ENCODE measurements around the gene HNRNPD.
A peak's percentile ranks its signal among the peaks of the same experiment; 100 is the strongest.

Gene HNRNPD

GRCh38 chr4:82381235-82381634 lies 7.4 kb upstream of the HNRNPD start:
- no peak overlapping the region for H2BK15ac ChIP-seq (replicated peaks; ENCODE audit: low read depth)
- no peaks in the 10 kb centered on the region for H3K27me3 ChIP-seq (ENCODE audit: insufficient read depth, low read length, poor library complexity)
- no CpG with 5 or more reads among the region's 3 CpGs for WGBS (ENCODE audit: extremely low coverage, insufficient coverage, low lambda C conversion rate)

GRCh38 chr4:82380831-82381230 lies 7.0 kb upstream of the HNRNPD start:
- H3K27me3 ChIP-seq (ENCODE audit: insufficient read depth, low read length, poor library complexity), result no peaks in the 10 kb centered on the region
- peaks cover 4% of the 10 kb centered on the region for H3K4me1 ChIP-seq (ENCODE audit: control insufficient read depth, low read depth, low read length)
- peaks cover 11% of the 10 kb centered on the region for H3K79me2 ChIP-seq (ENCODE audit: control insufficient read depth, insufficient read depth, low read length)
- no peak overlapping the region for H2BK15ac ChIP-seq (replicated peaks; ENCODE audit: low read depth)
- H4K8ac ChIP-seq (ENCODE audit: low read depth, low read length), result no peak overlapping the region
- no peak overlapping the region for H3K4me3 ChIP-seq (ENCODE audit: low read length)
- no peak overlapping the region for H3K4me2 ChIP-seq (ENCODE audit: low read length)
- H3K23ac ChIP-seq (ENCODE audit: low read length), result no peak overlapping the region
- no peak overlapping the region for H2AK5ac ChIP-seq (ENCODE audit: low read length)
- no peak overlapping the region for H3K9ac ChIP-seq (ENCODE audit: low read length)
- no peak overlapping the region for H2BK120ac ChIP-seq (ENCODE audit: low read depth, low read length)
- H4K5ac ChIP-seq (ENCODE audit: low read length), result no peak overlapping the region
- H3K79me1 ChIP-seq (ENCODE audit: low read length), result peaks cover 9% of the 10 kb centered on the region
- H2BK5ac ChIP-seq (ENCODE audit: low read length), result no peak overlapping the region
- H3K36me3 ChIP-seq (ENCODE audit: control insufficient read depth, insufficient read depth, low read length), result no peaks in the 10 kb centered on the region
- no peak overlapping the region for H3K56ac ChIP-seq (ENCODE audit: low read length)
- no peak overlapping the region for H3K18ac ChIP-seq (ENCODE audit: low read length)
- no peak overlapping the region for H3K4ac ChIP-seq (ENCODE audit: low read depth, low read length)
- H3K27ac ChIP-seq (ENCODE audit: low read depth, low read length), result no peak overlapping the region
- no peak for DNase-seq
- WGBS (ENCODE audit: extremely low coverage, insufficient coverage, low lambda C conversion rate), result no CpG with 5 or more reads among the region's 4 CpGs

More at GRCh38 chr4:82381235-82381634, 7.4 kb upstream of the HNRNPD start:
- Histone ChIP-seq H2BK120ac (ENCODE audit: low read depth, low read length) (no peak overlapping the region), H3K4ac (ENCODE audit: low read depth, low read length) (no peak overlapping the region), H4K5ac (ENCODE audit: low read length) (no peak overlapping the region), H3K18ac (ENCODE audit: low read length) (no peak overlapping the region), H3K79me2 (ENCODE audit: control insufficient read depth, insufficient read depth, low read length) (peaks cover 7% of the 10 kb centered on the region), H3K4me3 (ENCODE audit: low read length) (no peak overlapping the region), H3K4me2 (ENCODE audit: low read length) (no peak overlapping the region), H3K36me3 (ENCODE audit: control insufficient read depth, insufficient read depth, low read length) (no peaks in the 10 kb centered on the region), H4K8ac (ENCODE audit: low read depth, low read length) (no peak overlapping the region), H2AK5ac (ENCODE audit: low read length) (no peak overlapping the region), H3K56ac (ENCODE audit: low read length) (no peak overlapping the region), H2BK5ac (ENCODE audit: low read length) (no peak overlapping the region), H3K4me1 (ENCODE audit: control insufficient read depth, low read depth, low read length) (peaks cover under 1% of the 10 kb centered on the region), H3K9ac (ENCODE audit: low read length) (no peak overlapping the region), H3K23ac (ENCODE audit: low read length) (no peak overlapping the region), H3K27ac (ENCODE audit: low read depth, low read length) (no peak overlapping the region), H3K79me1 (ENCODE audit: low read length) (peaks cover 6% of the 10 kb centered on the region)
- peak; percentile 30 for DNase-seq

DNA sequence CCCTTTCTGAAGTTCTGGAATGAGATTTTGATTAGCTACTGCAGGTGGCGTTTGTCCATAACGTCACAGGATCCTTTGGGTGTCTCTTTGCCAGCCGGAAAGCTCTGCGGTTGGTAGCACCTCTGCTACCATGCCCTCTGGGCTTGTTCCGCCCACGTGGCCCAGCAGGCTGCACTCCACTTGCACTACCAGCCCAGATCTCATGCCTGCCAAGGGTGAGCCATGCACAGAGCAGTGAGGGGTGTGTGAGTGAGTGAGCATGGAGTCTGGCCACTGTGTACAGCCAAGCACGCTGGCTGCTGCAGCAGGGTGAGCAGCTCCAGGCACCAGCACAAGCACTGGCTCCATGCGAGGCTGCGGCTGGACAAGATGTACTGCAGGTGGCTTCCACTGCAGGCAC lies 6.6 kb upstream of the HNRNPD start:
- H3K27ac ChIP-seq (ENCODE audit: low read depth, low read length), result no peak overlapping the region
- H2BK120ac ChIP-seq (ENCODE audit: low read depth, low read length), result no peak overlapping the region
- no peak overlapping the region for H3K9ac ChIP-seq (ENCODE audit: low read length)
- no peak overlapping the region for H2AK5ac ChIP-seq (ENCODE audit: low read length)
- no peak overlapping the region for H3K4ac ChIP-seq (ENCODE audit: low read depth, low read length)
- H4K8ac ChIP-seq (ENCODE audit: low read depth, low read length), result no peak overlapping the region
- H3K27me3 ChIP-seq (ENCODE audit: insufficient read depth, low read length, poor library complexity), result no peaks in the 10 kb centered on the region
- H3K23ac ChIP-seq (ENCODE audit: low read length), result no peak overlapping the region
- DNase-seq, result no peak
- WGBS (ENCODE audit: extremely low coverage, insufficient coverage, low lambda C conversion rate), result no CpG with 5 or more reads among the region's 9 CpGs
- no peak overlapping the region for H3K18ac ChIP-seq (ENCODE audit: low read length)
- H2BK15ac ChIP-seq (replicated peaks; ENCODE audit: low read depth), result no peak overlapping the region
- no peaks in the 10 kb centered on the region for H3K36me3 ChIP-seq (ENCODE audit: control insufficient read depth, insufficient read depth, low read length)
- H3K4me1 ChIP-seq (ENCODE audit: control insufficient read depth, low read depth, low read length), result peaks cover 4% of the 10 kb centered on the region
- H4K5ac ChIP-seq (ENCODE audit: low read length), result no peak overlapping the region
- no peak overlapping the region for H3K56ac ChIP-seq (ENCODE audit: low read length)
- H3K4me2 ChIP-seq (ENCODE audit: low read length), result no peak overlapping the region
- H3K79me1 ChIP-seq (ENCODE audit: low read length), result peaks cover 9% of the 10 kb centered on the region
- H3K79me2 ChIP-seq (ENCODE audit: control insufficient read depth, insufficient read depth, low read length), result peaks cover 14% of the 10 kb centered on the region
- H3K4me3 ChIP-seq (ENCODE audit: low read length), result no peak overlapping the region
- H2BK5ac ChIP-seq (ENCODE audit: low read length), result no peak overlapping the region

DNA sequence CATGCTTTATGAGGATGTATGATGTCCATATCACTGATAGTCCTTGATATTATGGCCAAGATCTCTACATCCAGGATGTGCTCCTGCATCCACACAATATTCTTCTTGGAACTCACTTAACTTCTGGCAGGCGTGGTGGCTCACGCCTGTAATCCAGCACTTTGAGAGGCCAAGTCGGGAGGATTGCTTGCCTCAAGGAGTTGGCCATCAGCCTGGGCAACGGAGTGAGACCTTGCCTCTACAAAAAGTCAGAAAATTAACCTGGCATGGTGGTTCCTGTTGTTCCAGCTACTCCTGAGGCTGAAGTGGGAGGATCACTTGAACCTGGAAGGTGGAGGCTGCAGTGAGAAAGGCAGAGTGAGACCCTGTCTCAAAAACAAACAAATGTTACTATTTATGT lies 2.3 kb upstream of the HNRNPD start:
- no peak overlapping the region for H4K5ac ChIP-seq (ENCODE audit: low read length)

GRCh38 chr4:82373486-82373815 lies 340 bp downstream of the HNRNPD start:
- H2BK120ac ChIP-seq (ENCODE audit: low read depth, low read length), result peak overlapping the region; percentile 61
- H3K9ac ChIP-seq (ENCODE audit: low read length), result peak overlapping the region; percentile 99
- H3K4ac ChIP-seq (ENCODE audit: low read depth, low read length), result peak overlapping the region; percentile 88
- no peak for DNase-seq
- peaks cover 70% of the 10 kb centered on the region for H3K79me2 ChIP-seq (ENCODE audit: control insufficient read depth, insufficient read depth, low read length)
- H2BK15ac ChIP-seq (replicated peaks; ENCODE audit: low read depth), result no peak overlapping the region
- H3K56ac ChIP-seq (ENCODE audit: low read length), result peak overlapping the region; percentile 100
- peak overlapping the region; percentile 93 for H2BK5ac ChIP-seq (ENCODE audit: low read length)
- WGBS (ENCODE audit: extremely low coverage, insufficient coverage, low lambda C conversion rate), result no CpG with 5 or more reads among the region's 50 CpGs
- peak overlapping the region; percentile 30 for H4K8ac ChIP-seq (ENCODE audit: low read depth, low read length)
- no peaks in the 10 kb centered on the region for H3K27me3 ChIP-seq (ENCODE audit: insufficient read depth, low read length, poor library complexity)
- H3K23ac ChIP-seq (ENCODE audit: low read length), result peak overlapping the region; percentile 99
- peak overlapping the region; percentile 82 for H3K18ac ChIP-seq (ENCODE audit: low read length)
- H3K4me3 ChIP-seq (ENCODE audit: low read length), result peak overlapping the region; percentile 95
- peak overlapping the region; percentile 22 for H3K4me2 ChIP-seq (ENCODE audit: low read length)
- peaks cover 4% of the 10 kb centered on the region for H3K79me1 ChIP-seq (ENCODE audit: low read length)
- no peak overlapping the region for H4K5ac ChIP-seq (ENCODE audit: low read length)
- H2AK5ac ChIP-seq (ENCODE audit: low read length), result no peak overlapping the region
- peak overlapping the region; percentile 89 for H3K27ac ChIP-seq (ENCODE audit: low read depth, low read length)
- H3K4me1 ChIP-seq (ENCODE audit: control insufficient read depth, low read depth, low read length), result peaks cover 4% of the 10 kb centered on the region
- H3K36me3 ChIP-seq (ENCODE audit: control insufficient read depth, insufficient read depth, low read length), result no peaks in the 10 kb centered on the region

More for the DNA sequence above, 2.3 kb upstream of the HNRNPD start:
- Histone ChIP-seq H3K9ac (ENCODE audit: low read length) (peak overlapping the region; percentile 45), H4K8ac (ENCODE audit: low read depth, low read length) (no peak overlapping the region), H3K56ac (ENCODE audit: low read length) (peak overlapping the region; percentile 64), H3K27ac (ENCODE audit: low read depth, low read length) (no peak overlapping the region), H2BK120ac (ENCODE audit: low read depth, low read length) (no peak overlapping the region), H3K27me3 (ENCODE audit: insufficient read depth, low read length, poor library complexity) (no peaks in the 10 kb centered on the region), H3K4me3 (ENCODE audit: low read length) (no peak overlapping the region), H2AK5ac (ENCODE audit: low read length) (no peak overlapping the region), H3K18ac (ENCODE audit: low read length) (no peak overlapping the region), H3K4ac (ENCODE audit: low read depth, low read length) (no peak overlapping the region), H3K36me3 (ENCODE audit: control insufficient read depth, insufficient read depth, low read length) (no peaks in the 10 kb centered on the region), H3K4me2 (ENCODE audit: low read length) (peak overlapping the region; percentile 34), H3K79me2 (ENCODE audit: control insufficient read depth, insufficient read depth, low read length) (peaks cover 44% of the 10 kb centered on the region), H3K4me1 (ENCODE audit: control insufficient read depth, low read depth, low read length) (peaks cover 4% of the 10 kb centered on the region), H3K79me1 (ENCODE audit: low read length) (peaks cover 9% of the 10 kb centered on the region), H3K23ac (ENCODE audit: low read length) (no peak overlapping the region), H2BK15ac (replicated peaks; ENCODE audit: low read depth) (no peak overlapping the region), H2BK5ac (ENCODE audit: low read length) (no peak overlapping the region)
- no CpG with 5 or more reads among the region's 4 CpGs for WGBS (ENCODE audit: extremely low coverage, insufficient coverage, low lambda C conversion rate)
- DNase-seq, result no peak

All from mesendoderm (in vitro differentiated cells).